Stimulated activated CD4-positive, alpha-beta T cell treated with anti-CD3 and anti-CD28 coated beads, TNF-alpha, amount 100 ng/mL, for 48 hours (primary cell): ENCODE measurements around the gene DVL1.
A peak's percentile ranks its signal among the peaks of the same experiment; 100 is the strongest.
"Not testable (repeated sequence)": the region's sequence is repeated elsewhere in the genome, so short reads cannot be mapped to it uniquely, and the experiment has no call there.

Source experiments
- DNase-seq, 3 donors: peaks; one replicate each; pipeline ENCODE4 v3.0.0-alpha.2; 2020; ENCODE audit warnings: low read depth in 3 of 3

The DVL1 gene

DNA sequence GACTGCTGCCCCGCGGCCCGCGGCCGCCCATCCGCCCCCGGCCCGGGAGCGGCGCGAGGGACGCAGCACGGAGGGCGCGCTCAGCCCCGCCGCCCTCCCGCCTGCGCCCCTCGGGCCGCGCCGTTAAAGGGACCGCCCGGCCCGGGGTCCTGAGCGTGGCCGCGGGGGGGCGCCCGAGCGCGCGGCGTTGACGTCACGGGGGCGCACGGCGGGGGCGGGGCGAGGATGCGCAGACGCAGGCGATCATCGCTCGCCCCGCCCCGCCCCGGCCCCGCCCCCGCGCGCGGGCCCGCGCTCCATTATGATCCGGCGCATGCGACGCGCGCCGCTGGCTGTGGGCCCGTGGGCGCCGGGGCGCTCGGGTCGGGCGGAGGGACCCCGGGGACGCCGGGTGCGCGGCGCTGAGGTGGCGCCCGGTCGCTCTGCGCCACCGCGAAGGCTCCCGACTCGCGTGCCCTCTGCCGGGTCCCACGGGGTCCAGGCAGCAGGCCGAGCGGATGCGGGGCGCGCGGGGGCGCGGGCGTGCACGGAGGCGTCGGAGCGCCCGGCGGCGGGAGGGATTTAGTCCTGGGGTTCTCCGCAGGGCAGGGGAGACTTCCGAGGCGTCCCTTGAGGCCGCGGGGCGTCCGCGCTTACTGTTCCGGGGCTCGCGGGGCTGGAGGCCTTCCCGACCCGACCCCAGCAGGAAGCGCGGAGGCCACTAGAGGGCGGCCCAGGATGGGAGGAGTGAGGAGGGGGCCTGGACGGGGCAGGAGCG lies at the start of gene DVL1:
TSS of gene DVL1 (minus strand) at position 163 of the 757 bp plus-strand sequence. CDS start 353 bp downstream, outside the sequence.
- DNase-seq: peak in 2 of 3 donors; percentile 37 to 63

DNA sequence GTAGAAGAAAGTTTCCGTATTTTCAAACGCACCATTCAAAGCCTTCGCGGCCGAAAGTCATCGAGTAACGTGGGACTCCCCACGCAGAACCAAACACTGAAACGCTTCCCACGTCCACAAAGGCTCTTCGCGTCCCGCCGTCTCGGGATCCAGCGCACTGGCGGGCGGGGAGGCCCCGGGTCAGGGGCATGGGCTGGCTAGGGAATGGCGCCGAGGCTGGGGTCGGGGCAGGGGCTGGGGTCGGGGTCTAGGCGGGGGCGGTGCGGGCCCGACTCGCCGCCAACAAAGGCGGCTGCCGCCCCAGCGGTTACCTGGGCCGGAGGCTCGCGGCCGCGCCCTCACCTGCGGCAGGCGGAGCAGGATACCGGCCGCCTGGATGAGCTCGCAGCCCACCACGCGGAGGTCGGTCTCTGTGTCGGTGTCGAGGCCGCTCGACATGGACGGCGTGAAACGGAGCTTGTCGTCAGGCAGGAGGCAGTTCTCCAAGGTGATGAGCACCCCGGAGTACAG lies 49.5 kb upstream of the DVL1 start:
- DNase-seq: no peak

DNA sequence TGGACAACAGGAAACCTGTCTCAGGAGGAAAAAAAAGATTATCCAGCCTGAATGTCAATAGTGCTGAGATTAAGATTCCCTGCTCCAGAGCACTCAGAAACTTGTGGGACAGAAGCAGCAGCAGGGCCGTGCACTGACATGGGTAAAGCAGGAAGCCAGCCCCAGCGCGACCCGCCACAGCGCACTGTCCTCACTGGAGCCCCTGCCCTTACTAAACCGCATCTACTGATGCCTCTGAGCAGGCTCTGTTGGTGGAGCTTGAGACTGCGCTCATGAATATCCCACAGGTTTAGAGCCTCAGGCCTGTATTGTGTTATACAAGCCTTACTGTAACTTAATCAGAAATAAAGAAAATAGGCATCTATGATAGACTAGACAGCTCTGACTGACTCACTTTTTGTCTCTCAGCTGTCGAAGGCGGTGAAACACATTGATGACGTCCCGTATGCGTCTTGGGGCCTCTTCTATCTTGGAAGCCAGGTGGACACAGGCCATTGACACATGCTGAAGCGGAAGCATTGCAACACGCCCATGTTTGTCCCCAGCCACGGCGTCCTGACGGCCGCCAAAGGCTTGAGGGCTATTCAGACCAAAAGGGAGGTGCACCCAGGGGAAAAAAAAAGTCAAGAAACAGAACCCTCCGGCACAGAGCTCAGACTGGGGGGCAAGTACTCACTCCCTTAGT lies 48.8 kb upstream of the DVL1 start:
- DNase-seq: no peak

DNA sequence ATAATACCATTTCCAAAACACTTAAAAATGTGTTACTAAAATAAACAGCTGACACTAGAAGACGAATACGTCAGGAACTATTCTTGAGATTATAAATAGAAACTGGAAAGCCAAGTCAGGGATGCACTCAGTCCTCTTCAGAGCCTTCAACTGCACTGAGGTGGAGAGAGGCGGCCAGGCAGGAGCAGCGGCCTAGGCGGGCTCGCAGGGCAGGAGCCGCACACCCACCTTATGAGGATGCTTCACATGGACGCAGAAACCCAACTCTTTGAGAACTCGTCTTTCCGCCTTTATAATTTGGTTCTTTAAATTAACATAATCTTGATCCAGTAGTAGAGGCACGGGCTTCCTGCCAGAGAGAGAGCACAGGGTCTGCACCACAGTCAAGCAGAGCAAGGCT lies 45.9 kb upstream of the DVL1 start:
- no peak for DNase-seq

DNA sequence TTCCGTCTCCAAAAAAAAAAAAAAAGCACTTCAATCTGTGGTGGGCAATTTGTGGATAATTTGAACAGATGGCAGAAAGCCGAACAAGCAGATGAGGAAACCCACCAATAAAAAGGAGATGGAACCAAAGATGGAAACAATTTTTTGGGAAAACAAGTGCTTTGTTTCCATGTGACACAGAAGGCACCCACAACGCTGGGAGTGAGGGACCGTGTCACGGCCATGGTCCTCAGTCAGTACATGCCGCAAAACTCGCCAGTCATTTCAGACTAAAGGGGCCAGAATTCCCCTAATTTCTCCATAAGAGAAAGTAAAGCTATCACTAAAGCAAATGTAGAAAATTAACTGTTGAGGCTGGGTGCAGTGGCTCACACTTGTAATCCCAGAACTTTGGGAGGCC lies 44.9 kb upstream of the DVL1 start:
- no peak for DNase-seq

DNA sequence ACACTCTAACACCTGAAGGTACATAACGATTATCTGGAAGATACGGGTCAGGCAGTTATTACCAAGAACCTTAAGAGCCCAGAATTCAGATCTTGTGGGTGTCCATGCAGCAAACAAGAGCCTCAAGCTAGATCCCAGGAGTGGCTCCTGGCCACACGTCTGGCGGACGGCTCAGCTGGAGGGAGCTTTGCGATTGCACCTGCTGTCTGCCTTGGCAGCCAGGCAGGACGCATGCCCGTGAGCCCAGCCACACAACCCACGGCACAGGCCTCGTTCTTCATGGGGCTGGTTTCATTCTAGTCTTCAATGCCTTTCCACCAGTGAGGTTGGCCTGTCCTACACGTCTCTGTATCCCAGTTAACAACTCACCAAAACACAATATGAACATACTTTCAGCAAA lies 44.2 kb upstream of the DVL1 start:
- DNase-seq: no peak

DNA sequence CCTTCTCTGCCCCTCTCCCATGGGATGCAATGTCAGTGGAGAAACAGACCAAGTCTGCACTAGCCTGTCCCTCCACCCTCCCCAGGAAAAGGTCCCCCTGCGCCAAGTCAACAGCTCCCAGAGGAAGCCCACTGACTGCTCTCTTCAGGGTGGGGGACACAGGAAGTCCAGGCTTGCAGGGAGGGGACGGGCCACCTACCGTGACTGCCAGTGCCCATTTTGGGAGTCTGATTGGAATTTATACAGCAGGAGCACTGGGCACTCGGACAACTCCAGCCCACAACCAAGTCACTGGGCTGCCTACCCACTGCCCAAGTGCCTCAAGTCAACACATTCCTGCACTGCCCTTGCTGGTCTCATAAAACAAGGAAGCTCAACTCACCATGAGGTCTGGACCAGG lies 43.8 kb upstream of the DVL1 start:
- no peak for DNase-seq

DNA sequence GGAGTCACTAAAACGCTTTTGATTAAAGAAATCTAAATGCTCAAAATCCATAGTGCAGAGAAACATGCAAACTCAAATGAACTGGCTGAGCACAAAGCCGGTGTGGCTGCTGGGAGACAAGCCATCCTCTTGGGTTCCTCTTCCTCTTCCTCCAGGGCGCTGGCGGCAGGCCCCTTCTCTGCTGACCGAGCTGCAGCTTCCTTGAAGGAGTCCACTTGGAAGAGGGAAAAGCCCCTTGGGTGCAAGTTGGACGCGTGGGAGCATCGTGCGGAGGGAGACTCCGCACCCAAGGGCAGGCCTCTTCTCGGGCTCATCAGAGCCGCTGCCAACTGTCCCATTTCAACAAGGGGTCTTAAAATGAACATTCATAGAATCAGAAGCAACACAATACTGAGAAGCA lies 42.0 kb upstream of the DVL1 start:
- no peak for DNase-seq

DNA sequence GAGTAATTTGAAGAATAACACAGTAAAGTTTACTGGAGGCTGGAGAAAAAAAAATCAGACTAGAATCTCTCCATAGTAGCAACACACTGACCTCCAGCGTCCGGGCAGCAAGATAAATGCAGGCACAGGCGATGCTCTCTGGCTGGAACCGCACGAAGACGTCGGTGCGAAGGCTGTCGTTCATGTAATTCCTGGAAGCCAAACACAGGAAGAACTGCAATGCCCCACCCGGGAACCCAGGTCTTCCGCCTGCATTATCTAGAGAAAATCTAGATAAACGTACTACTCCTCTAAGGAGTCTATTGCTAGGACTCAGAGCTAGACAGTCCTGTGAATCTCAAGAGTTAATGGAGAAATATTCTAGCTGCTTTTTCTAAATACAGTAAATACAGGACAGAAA lies 41.5 kb upstream of the DVL1 start:
- no peak for DNase-seq

DNA sequence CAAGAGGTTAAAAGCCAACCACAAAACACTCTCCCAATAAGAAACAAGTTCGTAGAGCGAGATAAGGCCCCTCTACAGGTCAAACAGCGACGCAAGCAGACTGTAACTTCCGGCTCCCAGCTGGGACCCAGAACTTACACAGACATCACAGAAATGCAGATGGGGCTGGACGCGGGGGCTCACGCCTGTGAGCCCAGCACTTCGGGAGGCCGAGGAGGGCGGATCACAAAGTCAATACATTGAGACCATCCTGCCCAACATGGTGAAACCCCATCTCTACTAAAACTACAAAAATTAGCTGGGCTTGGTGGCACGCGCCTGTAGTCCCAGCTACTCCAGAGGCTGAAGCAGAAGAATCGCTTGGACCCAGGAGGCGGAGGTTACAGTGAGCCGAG lies 38.9 kb upstream of the DVL1 start:
- DNase-seq: no peak

DNA sequence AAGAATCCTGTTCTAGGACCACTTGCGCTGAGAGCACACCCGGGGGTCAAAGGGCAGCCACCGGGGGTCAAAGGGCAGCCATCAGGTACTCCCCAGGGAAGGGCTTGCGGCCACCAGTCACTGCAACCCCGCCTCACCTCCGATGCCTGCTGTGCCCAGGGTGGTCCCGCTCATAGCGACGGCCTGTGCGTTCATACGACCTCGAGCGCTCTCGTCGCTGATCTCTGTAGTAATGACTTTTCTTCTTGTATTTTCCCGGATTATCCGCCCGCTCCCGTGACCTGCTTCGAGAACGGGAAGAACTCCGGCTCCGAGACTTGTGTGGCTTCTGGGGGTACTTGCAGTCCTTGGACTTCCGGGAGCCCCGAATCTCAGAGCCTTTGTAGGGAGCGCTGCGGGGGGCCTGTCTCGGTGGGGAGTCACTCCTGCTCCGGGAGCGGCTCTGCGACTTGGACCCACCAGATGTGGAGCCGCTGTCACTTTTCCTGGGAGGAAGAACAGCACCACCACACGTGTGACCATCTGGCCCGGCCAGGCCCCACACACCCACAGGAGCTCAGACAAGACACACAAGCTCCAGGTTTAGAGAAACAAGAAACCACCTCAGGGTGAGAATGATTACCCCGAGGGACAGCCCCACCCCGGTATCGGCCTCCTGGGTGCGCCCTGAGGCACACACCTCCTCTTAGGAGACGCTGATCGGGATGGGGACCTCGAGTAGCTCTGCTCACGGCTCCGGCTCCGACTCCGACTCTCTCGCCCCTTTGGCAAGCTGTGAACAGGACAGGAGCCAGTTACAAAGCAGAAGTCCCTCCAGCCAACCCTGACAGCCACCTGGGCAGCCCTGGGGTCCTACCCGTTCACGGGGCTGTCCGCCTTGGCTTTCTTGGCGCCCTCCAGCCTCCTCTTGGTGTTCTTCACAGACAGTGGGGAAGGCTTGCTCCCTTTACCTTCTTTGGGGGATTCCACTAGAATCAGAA lies 38.2 kb upstream of the DVL1 start:
- DNase-seq: no peak

DNA sequence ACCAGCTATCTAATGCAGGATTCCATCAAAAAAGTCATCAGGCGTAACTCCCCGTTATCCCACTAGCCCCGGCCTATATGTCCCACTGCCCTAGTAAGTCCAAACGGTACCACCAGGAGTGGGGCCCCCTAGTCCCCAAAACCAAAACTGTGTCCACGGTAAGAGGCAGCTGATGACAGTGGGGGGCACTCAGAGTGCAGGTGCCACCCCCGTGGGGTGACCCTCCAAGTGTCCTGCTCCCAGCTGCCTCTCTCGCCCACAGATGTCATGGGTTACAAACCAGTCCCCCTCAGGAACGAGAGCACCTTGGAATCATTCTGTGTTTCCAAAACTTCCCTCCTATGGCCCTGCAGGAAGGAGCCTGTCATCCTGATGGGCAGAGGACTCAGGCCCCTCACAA lies 36.7 kb upstream of the DVL1 start:
- DNase-seq: no peak

DNA sequence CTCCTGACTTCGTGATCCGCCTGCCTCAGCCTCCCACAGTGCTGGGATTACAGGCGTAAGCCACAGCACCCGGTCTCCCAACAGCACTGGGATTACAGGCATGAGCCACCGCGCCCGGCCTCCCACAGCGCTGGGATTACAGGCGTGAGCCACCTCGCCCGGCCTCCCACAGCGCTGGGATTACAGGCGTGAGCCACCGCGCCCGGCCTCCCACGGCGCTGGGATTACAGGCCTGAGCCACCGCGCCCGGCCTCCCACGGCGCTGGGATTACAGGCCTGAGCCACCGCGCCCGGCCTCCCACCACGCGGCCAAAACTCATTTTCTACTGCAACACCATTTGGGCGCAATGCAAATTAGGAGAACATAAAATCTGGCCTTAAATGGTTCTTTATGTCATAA lies 36.1 kb upstream of the DVL1 start:
- DNase-seq: not testable (repeated sequence)

DNA sequence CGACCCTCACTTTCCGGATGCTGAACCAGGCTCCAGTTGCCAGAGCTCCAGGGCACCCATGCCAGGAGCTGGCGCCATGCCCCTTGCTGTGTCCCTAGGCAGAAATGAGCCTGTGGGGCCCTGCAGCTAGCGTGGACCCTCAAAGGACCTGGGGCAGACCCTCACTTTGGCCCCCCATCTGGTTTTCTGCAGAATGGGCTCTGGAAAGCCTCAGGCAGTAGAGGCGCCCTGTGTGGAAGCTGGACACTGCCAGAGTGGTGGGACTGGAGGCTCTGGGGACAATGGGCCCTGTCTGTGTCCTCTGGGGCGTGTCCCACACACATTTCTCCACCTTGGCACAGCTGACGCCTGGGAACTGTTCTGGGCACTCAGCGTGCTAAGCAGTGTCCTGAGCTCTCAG lies 32.1 kb upstream of the DVL1 start:
- no peak for DNase-seq

DNA sequence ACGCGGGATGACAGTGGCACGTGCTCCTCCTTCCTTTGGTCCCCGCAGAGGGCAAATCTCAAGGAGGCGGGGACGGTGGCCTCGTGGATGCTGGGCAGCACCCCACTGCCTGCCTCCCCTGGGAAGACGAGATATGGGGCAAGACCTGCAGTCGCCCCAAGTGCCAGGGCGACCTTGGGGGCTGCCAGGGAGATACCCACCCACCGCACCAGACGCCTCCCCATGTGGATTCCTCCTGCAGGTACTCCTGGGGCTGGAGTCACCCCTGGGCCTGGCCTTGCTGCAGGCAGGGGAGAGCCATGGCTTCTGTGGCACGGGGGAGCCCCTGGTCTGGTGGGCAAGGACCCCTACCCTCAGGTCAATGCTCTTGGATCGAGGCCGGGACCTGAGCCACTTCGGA lies 31.6 kb upstream of the DVL1 start:
- no peak for DNase-seq

DNA sequence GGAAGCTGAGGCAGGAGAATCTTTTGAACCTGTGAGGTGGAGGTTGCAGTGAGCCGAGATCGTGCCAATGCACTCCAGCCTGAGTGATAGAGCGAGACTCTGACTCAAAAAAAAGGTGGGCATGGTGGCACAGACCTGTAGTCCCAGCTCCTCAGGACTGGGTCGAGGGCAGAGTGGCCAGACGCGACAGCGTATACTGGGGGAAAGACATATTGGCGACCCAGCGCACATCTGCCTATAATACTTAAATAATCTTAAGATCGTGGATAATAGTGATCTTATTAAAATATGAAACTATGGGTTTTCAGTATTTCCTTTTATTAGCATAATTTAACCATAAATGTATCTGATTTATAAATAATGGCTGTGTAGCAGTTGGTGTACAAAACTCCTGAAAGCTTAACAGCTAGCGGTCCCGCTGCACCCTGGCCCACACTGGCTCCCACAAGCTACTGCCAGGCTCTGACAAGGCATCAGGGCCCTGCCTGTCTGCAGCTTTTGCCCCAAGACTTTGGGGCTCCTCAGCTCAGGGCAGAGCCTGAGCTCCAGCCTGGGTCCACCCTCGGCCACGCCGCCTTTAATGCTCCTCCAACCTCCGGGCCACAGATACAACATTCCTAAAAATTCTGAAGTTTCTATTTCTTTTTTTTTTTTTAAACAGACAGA lies 28.5 kb upstream of the DVL1 start:
- DNase-seq: no peak

DNA sequence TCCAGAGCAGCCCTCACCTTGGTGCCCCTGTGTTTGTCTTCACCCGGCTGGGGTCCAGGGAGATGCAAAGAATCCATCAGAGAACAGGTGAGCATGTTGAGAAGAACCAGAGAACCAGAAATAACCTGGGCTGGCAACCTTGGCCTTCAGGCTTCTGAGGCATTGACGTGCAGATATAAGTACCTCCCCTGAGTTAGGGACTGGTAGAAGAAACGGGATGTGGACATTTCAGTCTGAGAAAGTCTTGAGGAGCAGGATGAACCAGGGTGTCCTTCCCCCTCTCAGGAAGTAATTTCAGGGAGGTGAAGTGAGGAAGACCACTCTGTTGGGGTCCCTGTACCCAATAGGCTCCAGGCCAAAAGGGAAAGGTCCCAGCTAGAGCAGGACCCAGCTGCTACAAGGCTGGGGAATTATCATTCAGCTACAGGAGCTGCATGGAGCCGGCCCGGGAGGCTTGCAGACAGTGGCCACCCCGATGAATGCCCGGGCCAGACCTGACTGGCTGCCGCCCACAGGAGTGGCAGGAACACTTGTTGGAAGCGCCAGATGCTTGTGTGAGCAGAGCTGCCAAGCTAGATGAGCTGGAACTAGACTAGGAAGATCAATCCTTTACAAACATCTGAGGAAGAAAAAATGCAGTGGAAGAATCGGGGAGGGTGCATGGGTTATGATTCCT lies 27.5 kb upstream of the DVL1 start:
- no peak for DNase-seq

DNA sequence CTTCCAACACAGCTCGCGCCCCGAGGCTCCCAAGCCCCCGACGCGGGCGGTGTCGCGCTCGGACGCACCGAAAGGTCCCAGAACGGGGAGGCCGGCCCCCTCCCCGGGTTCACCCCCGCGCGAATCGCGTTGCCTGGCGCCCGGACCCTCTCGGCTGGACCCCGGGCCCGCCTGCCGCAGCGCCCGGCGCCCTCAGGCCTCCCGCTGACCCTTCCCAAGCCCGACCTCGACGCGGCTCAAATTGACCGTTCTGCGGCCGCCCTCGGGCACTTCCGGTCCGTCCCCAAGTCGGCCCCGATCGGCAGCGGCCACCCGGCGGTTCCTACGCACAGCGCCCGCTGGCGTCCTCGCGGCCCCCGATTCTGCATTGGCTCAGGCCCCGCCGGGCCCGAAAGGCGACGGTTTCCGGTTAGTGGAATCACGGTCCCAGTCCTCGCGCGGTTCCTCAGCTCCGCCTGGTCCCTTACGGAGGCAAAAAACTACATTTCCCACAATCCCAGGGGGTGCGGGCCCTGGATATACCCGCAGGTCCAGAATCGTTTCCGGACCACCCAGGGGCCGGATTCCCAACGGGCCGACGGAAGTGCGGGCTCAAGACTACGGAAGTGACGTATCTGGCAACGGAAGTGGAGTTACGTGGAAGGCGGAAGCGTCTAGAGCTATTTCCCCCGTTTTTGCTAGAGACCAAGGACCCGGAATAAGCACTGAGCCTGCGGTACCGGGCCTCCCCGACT lies 25.9 kb upstream of the DVL1 start, which contains the start of gene AURKAIP1:
TSS of gene AURKAIP1 (minus strand) at position 279 of the 734 bp plus-strand sequence. CDS start 451 bp downstream, outside the sequence.
- peak; percentile 92 to 97 (median 93) for DNase-seq

DNA sequence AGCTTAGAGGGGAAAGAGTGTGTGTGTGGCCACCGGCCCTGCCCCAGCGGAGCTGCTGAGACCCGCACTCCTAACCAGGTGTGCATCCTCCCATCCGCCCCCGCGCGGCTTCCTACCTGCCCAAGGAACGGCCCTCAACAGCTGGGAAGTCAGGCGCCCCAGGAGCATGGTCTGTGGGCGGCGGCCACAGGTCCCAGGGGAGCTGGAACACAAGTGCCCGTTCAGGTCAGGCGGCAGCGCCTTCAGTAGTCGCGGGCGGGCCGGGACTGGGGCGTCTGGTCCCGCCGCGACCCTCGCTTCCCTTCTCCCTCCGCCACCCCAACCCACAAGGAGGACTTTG lies 25.3 kb upstream of the DVL1 start:
- DNase-seq: no peak
